GM18507 (cell line): ENCODE results near the gene DAPK1.

Experiments
- DNase-seq: peaks from one replicate; pipeline ENCODE4 v3.0.0; 2011; ENCODE audit warnings: low read depth; ENCODE audit not compliant: insufficient read length; ENCODE audit errors: extremely low spot score
- FAIRE-seq: peaks from 2 replicates; lab custom pipeline; 2011; peaks lifted over from hg19 to GRCh38; lab: Jason Lieb, UNC

Gene DAPK1

DNA sequence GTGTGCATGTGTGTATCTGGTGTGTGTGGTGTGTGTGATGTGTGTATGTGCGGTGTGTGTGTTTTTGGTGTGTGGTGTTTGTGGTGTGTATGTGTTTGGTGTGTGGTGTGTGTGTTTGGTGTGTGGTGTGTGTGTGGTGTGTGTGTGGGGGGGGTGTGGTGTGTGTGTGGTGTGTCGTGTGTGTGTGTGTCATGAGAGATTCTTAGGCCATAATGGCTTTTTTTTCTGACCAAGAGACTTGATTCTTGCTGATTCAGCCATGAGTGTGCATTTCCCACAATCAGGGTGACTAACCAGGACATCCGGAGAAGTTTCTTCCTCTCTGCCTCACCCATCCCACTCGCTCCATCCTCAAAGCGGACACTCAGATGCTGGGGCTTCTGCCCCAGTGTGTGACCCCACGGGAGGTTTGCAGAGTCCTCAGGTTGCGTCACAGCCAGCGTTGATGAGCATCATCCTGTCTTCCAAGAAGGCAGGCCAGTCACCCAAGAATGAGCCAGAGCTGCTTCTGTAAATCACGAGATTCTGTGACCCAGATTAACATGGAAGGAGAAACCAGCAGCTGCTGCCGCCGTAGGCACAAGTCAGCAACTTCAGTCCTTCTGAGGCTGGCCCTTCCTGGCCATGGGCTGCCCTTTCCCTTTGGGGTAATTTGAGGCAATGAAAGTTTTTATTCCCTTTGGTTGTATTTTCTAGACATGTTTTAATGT, 215.8 kb downstream of the DAPK1 start:
- no peak for FAIRE-seq
- no peak for DNase-seq

DNA sequence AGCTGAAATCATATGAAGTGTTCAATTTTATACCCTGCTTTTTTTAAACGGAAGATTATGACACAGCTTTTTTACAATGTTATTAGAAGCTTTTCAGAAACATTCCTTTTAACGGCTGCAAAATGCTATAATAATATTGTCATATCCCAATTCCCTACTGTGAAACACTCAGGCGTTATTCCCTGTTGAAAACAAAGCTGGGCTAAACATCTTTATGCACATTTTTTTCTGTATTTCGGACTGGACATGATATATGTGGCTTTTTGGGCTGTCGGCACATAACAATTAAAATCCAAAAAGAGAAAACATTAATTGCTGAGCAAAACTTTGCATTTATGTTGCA, 216.3 kb downstream of the DAPK1 start:
- no peak for FAIRE-seq
- DNase-seq, result no peak

DNA sequence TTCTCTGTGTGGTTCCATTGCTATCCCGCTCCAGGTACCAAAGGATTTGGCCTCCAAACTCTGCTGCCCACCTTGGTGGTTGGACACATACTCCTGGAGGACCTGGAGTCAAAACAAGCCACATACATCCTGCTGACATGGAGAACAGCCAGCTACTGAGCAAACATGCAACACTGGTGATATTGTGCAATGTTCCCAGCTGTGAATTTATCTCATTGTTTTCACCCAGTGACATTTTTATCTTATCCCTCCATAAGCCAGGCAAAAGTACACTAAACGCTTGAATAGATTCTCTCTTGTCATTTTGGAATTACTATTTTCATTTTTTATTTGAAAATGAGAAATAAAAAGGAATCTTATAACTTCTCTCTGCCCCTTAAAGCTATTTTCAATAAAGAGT, 217.2 kb downstream of the DAPK1 start:
- DNase-seq (no peak), FAIRE-seq (no peak)

DNA sequence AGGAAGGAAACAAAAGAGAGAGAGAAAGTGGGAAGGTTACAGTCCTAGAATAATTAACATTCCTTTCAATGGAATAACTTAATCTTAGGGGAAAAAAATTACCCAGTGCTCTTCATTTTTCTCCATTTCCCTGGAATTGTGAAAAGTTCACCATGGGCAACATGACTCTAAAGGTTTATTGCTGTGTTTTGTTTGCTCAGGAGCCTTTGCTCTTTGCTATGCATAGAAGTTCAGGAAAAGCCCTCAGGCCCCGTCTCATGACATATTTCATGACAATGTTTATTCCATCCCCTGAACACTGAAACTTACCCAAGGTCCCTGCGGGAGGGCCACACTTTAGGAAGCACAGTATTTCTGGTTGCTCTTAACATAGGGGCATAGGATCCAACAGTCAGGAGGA, 218.5 kb downstream of the DAPK1 start:
- FAIRE-seq, result no peak
- DNase-seq, result no peak

DNA sequence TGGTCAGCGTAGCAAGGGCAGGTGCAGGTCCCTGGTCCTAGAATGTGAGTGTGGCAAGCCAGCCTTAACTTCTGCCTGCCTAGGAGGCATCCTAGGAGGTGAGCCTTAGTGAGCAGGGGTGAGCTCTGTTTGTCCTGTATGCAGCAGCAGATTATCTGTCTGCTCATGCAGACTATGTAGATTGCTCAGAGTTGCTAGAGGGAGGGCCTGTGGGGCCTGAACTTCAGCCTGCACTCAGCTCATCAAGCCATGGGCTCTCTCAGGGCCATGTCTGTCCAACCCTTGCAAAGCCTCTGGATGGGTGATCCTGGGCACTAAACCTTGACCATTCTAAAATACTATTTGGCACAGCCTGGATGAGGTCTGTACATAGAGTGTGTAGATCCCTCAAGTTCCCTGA, 219.8 kb downstream of the DAPK1 start:
- no peak for FAIRE-seq
- no peak for DNase-seq

DNA sequence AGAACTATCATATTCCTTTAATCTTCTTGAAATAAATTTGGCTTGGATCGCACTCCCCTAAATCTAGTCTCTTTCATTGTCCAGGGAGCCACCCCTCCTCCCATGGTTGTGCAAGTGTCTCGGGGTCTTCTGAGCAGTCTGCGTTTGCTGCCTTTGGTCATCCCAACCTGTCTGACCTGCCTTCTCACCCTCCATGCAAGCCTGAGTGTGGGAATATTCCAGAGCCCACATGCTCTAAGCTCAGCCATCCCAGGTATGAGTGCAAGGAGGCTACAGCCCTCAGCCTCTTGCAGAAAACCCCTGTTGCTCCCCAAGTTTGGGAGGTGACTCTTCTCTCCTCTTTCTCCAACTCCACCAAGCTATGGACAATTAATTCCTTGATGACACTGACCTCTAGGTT, 220.6 kb downstream of the DAPK1 start:
- DNase-seq (no peak), FAIRE-seq (no peak)

DNA sequence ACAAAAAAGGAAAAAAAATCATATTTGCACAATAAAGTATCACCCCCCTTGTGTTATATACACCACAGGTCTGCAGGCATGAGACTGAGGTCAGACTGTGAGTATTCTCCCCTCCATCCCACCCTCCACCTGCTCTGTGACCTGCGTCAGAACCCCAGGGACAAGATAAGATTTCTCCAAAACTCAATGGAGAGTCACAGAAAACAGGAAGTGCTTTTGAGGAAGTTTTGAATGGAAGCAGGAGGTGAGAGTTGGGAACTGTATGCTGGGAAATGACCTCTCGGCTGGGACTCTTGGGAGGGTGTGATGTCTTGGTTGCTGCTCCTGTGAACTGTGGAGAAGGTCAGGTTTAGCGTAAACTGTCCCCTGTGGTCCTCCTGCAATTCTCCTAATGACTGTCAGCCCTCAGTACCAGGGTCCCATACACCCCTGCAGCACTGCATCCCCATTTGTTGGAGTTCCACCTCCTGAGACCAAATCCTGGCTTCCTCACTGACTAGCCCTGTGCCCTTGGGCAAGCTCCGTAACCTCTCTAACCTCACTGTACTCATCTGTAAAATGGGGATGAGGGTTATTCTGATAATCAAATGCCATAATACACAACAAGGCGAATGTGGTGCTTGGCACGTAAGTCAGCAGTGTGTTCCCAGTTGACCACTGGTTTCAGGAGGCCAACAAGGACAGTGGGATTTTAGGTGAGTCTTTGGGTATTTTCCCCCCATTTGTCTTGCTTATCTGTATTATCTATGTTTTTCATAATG, 221.4 kb downstream of the DAPK1 start:
- FAIRE-seq (no peak), DNase-seq (no peak)

DNA sequence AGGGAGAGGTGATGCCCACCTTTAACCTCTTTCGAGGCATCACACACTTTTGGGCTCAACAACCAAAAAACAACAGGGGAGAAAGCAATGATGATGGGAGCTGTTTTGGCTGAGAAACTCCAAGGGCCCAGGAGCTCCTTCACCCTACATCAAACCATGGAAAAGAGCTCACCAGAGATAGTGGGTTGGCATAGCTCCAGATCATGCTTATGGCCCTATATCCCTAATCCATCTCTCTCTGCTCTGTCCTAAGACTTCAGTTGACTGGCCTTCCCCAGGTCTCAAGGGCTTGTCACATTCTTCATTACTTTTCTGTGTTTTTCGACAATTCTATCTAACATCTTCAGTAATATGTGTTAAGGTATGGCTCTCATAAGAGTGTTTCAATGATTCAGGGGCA, 222.5 kb downstream of the DAPK1 start:
- no peak for FAIRE-seq
- DNase-seq, result no peak

DNA sequence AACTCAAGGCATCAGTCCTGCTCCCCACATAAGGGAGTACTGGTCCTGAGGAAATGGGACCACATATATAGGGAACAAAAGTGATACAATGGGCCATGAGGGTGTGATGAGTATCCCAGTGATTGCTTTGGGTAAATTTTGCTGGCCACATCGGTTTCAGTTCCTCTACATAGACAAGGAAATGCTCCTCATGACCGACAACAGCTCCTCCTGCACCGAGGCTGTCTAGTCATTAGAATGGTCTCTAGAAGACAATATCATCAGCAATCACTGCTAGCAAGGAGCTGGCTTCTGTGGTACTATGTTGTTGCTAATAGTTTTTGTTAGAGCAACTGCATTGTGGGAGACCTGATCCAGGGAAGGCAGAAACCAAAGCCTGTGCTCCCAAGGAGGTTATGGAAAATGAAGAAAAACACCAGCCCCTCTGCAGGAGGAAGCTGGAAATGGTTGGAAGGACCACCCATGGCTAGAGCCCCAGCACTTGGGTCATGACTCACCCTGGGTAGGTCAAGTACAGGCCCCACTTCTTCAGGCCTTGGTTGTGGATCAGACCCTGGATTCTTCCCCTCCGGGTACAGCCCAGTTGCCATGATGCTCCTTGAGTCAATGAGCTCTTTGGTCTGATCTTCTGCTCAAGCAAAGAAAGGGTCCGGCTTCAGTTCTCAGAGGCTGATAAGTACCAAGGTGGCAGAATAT, 224.9 kb downstream of the DAPK1 start:
- FAIRE-seq (no peak), DNase-seq (no peak)

DNA sequence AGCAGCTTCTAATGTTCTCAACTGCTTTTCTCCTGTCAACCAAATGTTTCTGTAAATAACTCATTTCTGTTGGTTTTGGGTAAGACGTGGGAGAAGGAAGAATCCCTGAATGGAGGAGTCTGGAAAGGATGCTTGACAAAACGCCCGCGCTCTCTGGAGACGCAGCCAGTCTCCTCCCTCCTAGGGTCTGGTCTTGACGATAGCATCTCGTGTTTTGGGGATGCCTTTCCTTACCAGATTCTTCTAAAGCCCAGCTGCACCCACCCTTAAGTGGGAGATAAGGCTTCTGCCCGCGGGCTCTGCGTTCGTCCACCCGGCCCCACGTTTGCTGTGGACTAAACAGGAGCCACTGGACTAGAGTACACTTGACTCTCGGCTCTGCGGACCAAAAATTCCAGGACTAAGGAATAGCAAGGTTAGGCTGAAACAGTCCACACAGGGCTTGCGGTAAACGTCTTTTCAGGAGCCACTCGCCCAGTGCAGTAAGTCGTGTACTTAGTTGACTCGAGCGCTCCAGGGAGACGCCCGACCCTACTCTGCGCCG, 227.8 kb downstream of the DAPK1 start:
- no peak for DNase-seq
- no peak for FAIRE-seq

DNA sequence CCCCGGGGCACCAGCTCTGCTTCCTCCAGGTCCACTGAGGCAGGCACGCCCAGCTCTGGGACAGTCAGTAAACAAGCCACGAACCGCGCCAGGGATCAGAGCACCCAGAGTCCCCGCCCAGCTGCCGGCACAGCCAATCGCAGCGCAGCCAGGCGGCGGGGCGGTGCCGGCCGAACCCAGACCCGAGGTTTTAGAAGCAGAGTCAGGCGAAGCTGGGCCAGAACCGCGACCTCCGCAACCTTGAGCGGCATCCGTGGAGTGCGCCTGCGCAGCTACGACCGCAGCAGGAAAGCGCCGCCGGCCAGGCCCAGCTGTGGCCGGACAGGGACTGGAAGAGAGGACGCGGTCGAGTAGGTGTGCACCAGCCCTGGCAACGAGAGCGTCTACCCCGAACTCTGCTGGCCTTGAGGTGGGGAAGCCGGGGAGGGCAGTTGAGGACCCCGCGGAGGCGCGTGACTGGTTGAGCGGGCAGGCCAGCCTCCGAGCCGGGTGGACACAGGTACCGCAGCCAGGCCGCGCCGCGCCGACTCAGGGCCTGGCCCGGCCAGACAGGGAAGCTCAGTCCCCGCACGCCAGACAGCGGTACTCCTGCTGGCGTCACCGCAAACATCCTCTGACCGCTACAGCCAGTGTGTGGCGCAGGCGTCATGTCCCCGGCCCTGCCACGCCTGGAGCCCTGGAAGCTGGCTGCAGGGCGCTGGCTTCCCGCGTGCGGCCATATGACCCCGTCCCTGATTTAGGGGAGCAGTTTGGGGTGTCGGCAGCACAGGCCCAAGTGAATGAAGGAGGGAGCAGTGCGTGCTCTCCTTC, 228.4 kb downstream of the DAPK1 start, which contains the start of gene CTSL:
CTSL (plus strand) TSS at position 220 of the 810 bp plus-strand sequence. CDS start 1,485 bp downstream, outside the sequence.
- FAIRE-seq (no peak), DNase-seq (no peak)

DNA sequence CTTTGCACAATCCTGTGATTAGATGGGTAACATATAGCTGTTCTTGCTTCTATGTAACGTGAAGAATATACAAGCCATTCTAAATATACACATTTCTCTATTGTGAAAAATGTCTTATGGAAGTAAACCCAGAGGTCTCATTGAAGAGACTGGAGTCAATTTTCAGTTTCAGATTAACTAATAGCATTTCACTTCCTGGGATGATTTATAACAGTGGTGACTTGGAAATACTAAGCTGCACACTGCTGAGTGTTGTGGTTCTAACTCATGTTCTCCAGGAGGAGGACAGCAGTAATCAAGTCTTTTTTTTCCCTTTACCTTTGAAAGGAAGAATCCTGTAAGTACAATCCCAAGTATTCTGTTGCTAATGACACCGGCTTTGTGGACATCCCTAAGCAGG, 231.6 kb downstream of the DAPK1 start:
- DNase-seq, result no peak
- FAIRE-seq, result no peak

DNA sequence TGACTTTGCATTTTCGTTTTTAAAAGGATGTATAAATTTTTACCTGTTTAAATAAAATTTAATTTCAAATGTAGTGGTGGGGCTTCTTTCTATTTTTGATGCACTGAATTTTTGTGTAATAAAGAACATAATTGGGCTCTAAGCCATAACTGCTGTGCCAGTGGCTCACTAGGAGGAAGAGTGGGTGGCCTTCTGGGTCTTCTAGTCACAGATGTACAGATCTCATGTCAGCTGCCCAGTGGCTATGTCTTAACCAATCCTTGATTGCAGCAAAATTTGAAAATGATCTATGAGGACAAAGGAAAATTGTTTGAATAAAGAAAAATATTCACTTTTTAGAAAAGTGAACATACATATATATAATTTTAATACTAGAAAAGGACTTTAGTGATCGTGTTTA, 233.7 kb downstream of the DAPK1 start:
- FAIRE-seq (no peak), DNase-seq (no peak)

DNA sequence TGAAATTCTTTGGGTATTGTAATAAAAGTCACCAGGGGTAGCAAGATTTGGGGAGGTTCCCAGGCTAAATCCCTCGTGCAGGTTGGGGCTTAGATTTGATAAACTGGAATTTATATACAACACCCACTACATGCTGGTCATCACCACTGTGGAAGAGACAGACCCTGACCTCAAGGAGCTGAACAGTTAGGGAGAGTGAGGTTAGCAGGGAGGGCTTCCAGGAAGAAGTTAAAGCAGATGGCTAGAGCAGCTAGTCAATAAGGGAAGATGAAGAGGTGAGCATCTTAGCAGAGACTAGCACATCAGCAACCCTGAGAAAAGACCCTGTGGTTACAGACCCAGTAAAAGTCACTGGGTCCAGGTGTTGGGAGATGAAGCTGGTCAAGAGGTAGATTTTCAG, 234.7 kb downstream of the DAPK1 start:
- FAIRE-seq, result no peak

DNA sequence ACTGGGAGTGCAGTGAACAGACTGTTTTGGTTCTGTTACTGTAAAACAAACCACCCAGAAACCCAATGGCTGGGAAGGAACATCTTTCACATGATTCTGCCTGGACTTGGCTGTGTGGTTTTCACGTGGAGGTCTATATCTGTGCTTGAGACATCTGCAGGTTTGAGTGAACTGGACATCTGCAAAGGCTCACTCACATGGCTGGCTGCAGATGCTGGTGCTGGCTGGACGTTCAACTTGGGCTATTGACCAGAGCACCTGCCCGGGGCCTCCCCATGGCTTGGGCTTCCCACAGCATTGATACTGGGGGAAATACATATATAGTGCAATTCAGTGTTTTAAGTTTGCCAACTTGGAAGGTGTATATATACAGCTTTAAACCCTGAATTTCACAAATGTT, 235.1 kb downstream of the DAPK1 start:
- DNase-seq, result no peak
- no peak for FAIRE-seq

More for the DNA sequence above, 234.7 kb downstream of the DAPK1 start:
- no peak for DNase-seq

DNA sequence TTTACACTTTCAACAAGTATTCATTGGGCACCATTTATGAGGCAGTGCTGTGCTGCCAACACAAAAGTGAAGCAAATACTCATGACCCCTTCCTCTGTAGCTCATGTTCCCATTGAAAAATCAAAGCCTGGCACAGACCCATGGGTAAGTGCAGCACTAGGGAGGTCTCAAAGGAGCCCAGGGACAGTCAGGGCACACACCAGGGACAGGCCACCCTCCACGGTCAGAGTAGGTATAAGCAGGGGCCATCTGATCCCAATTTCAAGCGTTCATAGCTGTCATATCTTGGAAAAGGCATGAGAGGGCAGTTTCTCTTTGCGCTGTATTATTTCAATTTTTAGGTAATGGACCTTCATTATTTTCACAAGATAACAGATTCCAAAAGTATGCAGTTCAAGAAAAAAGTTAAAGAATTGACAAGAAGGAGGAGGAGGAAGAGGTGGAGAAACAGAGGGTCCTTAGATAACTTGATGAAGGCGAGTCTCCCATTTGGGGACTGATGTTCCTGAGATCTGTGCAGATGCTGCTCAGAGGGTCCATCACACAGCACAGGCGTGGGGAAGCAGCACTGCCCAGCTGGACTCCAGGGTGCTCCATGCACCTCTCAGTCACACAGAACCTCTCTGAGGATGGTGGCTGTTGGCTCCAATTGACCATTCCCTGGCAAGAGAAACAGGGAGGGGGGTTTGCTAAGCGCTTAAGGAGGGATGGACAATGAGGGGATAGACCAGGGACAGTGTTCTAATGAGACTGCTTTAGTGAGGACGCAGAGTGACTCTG, 235.8 kb downstream of the DAPK1 start:
- DNase-seq (no peak), FAIRE-seq (no peak)

DNA sequence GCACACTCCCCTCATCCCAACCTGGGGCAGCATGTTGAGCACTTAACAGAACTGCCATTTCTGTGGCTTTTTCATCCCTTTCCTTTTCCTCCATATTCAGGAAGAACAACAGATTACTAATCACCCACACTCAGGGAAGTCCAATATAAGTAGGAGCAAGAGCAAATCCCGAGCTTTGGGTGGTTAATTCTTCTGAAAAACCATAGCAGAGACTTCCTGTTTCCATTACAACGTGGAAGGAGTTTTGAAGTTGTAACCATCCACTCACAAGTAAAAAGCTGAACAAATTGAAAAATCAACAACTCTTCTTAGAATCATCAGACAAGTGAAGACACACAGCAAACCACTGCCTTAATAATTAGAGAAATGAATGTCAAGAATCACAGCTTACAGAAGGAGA, 236.4 kb downstream of the DAPK1 start:
- DNase-seq (no peak), FAIRE-seq (no peak)

DNA sequence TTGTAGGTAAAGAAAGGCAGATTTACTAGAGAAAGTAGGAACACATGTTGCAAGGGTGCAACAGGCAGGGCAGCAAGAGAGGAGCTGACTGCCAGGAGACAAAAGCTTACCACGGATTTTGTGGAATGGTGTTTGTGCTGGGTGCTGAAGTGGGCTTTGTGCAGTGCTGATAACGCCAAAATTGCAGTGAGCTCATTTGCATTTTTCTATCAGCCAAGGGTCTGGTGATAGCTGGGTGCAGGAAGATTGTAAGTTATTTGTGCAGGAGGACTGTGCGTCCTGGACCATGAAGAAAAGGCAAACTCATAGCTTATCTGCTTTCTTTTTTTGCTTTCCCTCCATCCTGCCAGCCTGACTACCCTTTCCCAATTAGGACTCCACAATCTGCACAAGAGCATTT, 241.9 kb downstream of the DAPK1 start:
- DNase-seq (no peak), FAIRE-seq (no peak)

DNA sequence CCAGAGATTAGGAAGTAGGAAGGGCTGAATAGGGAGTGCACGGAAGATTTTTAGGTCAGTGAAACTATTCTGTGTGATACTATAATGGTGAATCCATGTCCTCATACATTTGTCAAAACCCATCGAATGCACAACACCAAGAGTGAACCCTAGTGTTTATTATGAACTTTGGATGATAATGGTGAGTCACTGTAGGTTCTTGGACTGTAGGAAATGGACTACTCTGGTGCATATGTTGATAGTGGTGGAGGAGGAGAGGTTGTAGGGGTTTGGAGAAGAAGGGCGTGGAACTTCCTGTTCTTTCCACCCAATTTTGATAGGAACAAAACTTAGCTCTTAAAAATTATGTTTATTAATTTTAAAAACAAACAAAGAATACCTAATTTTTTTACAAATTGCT, 242.5 kb downstream of the DAPK1 start:
- FAIRE-seq, result no peak
- no peak for DNase-seq
